HEK293T (cell line): ENCODE measurements around the gene PDZK1IP1.

ENCODE experiments used
- CTCF ChIA-PET: fragments of 350-600 bp; formaldehyde crosslinking; extraction: SDS; loops from one replicate; lab custom pipeline; 2021; ENCODE audit warnings: antibody characterized with exemption, inconsistent platforms; lab: Yijun Ruan, JAX
- POLR2A ChIA-PET: fragments of 350-600 bp; formaldehyde crosslinking; extraction: SDS; loops from one replicate; lab custom pipeline; 2020; ENCODE audit warnings: antibody characterized with exemption, inconsistent platforms; lab: Yijun Ruan, JAX
- DNase-seq: peaks from one replicate; pipeline ENCODE4 v3.0.0; 2012; ENCODE audit warnings: mixed read lengths; ENCODE audit errors: extremely low spot score
- ARNT ChIP-seq: fragments of 450-650 bp; IDR thresholded peaks from 2 replicates; pipeline ENCODE4 v1.6.1; 2017; ENCODE audit warnings: mild to moderate bottlenecking
- BHLHE40 ChIP-seq: fragments of 450-650 bp; IDR thresholded peaks from 2 replicates; pipeline ENCODE4 v1.6.1; 2016; ENCODE audit warnings: mild to moderate bottlenecking, moderate library complexity, borderline replicate concordance
- CTBP1 ChIP-seq: fragments of 450-650 bp; IDR thresholded peaks from 2 replicates; pipeline ENCODE4 v1.6.1; 2016; ENCODE audit warnings: borderline replicate concordance
- ELF4 ChIP-seq: fragments of 450-650 bp; IDR thresholded peaks from 2 replicates; pipeline ENCODE4 v1.6.1; 2017; ENCODE audit warnings: antibody characterized with exemption
- FOXA1 ChIP-seq: fragments of 450-650 bp; IDR thresholded peaks from 2 replicates; pipeline ENCODE4 v1.6.1; 2016; ENCODE audit warnings: mild to moderate bottlenecking
- FOXK2 ChIP-seq: fragments of 450-650 bp; IDR thresholded peaks from 2 replicates; pipeline ENCODE4 v1.6.1; 2016; ENCODE audit warnings: mild to moderate bottlenecking
- FOXM1 ChIP-seq: fragments of 450-650 bp; IDR thresholded peaks from 2 replicates; pipeline ENCODE4 v1.6.1; 2017; ENCODE audit warnings: mild to moderate bottlenecking, borderline replicate concordance
- HDGF ChIP-seq: fragments of 450-650 bp; IDR thresholded peaks from 2 replicates; pipeline ENCODE4 v1.6.1; 2017; ENCODE audit warnings: antibody characterized with exemption, borderline replicate concordance
- L3MBTL2 ChIP-seq: fragments of 450-650 bp; conservative IDR thresholded peaks from 2 replicates; pipeline ENCODE4 v1.6.1; 2016; ENCODE audit warnings: mild to moderate bottlenecking
- LEF1 ChIP-seq: fragments of 450-650 bp; IDR thresholded peaks from 2 replicates; pipeline ENCODE4 v1.6.1; 2017; ENCODE audit warnings: mild to moderate bottlenecking, borderline replicate concordance
- NFRKB ChIP-seq: fragments of 450-650 bp; IDR thresholded peaks from 2 replicates; pipeline ENCODE4 v1.6.1; 2016; ENCODE audit warnings: mild to moderate bottlenecking, moderate library complexity
- SP1 ChIP-seq: fragments of 450-650 bp; IDR thresholded peaks from 2 replicates; pipeline ENCODE4 v1.6.1; 2017
- SUZ12 ChIP-seq: fragments of 450-650 bp; IDR thresholded peaks from 2 replicates; pipeline ENCODE4 v1.6.1; 2016; ENCODE audit warnings: mild to moderate bottlenecking
- TARDBP ChIP-seq: fragments of 450-650 bp; IDR thresholded peaks from 2 replicates; pipeline ENCODE4 v1.6.1; 2016
- ZNF384 ChIP-seq: fragments of 450-650 bp; IDR thresholded peaks from 2 replicates; pipeline ENCODE4 v1.6.1; 2016
- TF ChIP-seq, protein P1 (sequence below): fragments of 450-650 bp; IDR thresholded peaks from 2 replicates; pipeline ENCODE4 v1.6.1; 2016

PDZK1IP1 gene

DNA sequence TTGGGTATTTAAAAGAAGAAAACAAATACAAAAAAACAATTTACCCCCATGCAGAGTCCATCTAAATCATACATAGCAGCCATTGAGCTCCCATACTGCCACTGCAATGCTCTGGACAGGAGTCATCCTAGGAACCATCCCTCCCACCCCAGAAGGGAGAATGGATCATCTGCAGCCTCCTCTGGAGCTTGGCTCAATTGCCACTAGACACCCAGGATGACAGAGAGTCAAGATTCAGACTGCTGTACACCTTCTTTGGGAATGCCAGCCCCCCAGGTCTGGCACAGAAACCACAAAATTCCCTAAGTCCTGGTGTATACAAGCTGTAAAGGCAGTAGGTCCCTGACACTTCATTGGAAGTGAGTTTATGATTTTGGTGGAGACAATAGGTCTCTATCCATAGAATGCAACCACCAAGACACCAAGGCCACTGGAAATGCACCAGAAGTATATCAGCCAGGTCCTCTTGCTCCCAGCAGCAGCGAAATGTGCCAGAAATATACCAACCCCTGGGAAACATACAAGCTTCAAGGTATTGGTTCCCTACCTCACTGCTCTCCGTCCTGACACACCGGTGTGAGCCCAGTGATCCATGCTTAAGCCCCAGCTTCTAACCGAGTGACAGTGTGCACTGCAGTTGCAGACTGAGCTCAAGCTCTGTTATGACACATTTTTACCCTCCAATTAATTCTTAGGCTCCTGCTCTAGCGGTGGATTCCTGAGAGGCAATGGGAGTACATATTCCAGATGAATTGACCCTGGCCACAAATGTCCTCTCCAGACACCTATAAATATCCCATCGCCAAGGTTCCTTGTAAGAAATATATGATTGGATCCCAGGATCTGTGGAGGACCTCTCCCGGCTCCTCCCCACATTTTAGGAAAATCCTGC lies 37.8 kb upstream of the PDZK1IP1 start:
- TF ChIP-seq CTBP1 = no peak
- no peak for TF ChIP-seq BHLHE40
- no peak for TF ChIP-seq FOXM1
- TF ChIP-seq SP1 = no peak
- no peak for TF ChIP-seq SUZ12
- TF ChIP-seq, protein P1, sequence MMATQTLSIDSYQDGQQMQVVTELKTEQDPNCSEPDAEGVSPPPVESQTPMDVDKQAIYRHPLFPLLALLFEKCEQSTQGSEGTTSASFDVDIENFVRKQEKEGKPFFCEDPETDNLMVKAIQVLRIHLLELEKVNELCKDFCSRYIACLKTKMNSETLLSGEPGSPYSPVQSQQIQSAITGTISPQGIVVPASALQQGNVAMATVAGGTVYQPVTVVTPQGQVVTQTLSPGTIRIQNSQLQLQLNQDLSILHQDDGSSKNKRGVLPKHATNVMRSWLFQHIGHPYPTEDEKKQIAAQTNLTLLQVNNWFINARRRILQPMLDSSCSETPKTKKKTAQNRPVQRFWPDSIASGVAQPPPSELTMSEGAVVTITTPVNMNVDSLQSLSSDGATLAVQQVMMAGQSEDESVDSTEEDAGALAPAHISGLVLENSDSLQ = no peak
- no peak for TF ChIP-seq FOXA1
- no peak for TF ChIP-seq HDGF
- TF ChIP-seq ZNF384 = no peak
- no peak for TF ChIP-seq FOXK2
- no peak for TF ChIP-seq NFRKB
- TF ChIP-seq TARDBP = no peak
- TF ChIP-seq LEF1 = no peak
- TF ChIP-seq L3MBTL2 = no peak
- TF ChIP-seq ARNT = no peak
- TF ChIP-seq ELF4 = no peak
- ChIA-PET CTCF (interaction anchor here (1.3 kb wide), 1 partner anchor 34 kb away, joined by 3 read pairs; no protein-coding TSS in a partner anchor), POLR2A (interaction anchor here (0.6 to 1.3 kb wide), 2 partner anchors 106 to 1939 kb away, joined by 3 read pairs; partner anchors contain the start of gene CMPK1)
- DNase-seq = no peak

DNA sequence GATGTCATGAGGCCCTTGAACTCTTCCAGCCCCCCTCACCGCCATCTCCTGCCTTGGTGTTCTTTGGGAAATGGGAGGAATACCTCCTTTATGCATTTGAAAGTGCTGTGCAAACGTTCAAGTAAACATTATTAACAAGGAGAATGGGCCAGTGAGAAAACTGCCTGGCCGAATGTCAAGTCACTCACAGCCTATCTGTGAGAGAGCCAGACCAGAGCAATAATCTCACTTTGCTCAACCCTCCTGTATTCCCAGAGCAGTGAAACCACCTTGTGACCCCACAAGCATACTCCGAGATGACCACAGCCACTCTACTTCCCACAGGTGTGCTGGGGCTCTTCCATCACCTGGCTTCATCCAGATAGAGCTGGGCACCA lies 37.0 kb upstream of the PDZK1IP1 start:
- DNase-seq = no peak
- POLR2A ChIA-PET = interaction anchor here (1.3 kb wide), 1 partner anchor 107 kb away, joined by 3 read pairs; the partner anchor contains the start of gene CMPK1
- no peak for TF ChIP-seq ZNF384
- no peak for TF ChIP-seq SUZ12
- TF ChIP-seq L3MBTL2 = no peak
- no peak for TF ChIP-seq ELF4
- no peak for TF ChIP-seq FOXM1
- CTCF ChIA-PET = interaction anchor here (1.3 kb wide), 1 partner anchor 34 kb away, joined by 3 read pairs; no protein-coding TSS in a partner anchor

DNA sequence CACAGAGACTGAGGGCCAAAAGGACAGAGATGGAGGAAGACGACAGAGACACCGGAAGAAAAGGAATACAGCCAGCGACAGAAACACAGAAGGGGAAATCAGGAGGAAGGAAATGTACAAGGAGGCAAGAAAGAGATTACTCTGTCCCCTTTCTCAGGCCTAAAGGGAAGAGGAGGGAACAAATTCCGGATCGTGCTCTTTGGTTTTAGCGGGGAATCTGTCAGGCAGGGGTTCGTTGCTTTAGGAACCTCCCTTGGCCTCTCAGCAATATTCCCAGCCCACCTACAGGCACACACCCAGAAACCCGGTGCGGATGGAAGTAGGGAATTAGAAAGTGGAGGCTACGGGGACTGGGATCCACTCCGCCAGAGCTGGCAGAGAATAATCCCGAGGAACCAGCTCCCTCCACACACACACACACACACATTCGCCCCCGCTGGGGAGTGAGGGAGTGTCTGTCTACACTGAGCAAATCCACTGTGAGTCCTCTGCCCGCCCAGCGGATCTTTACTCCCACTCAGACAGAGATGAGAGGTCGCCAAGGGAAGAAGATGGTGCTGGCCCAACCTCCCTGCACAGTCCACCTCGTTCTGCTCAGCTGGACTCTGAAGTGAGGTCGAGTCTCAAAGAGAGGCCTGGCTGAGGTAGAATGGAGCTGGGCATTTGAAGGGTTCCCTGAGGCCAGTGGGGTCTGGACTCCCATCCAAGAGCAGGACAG lies 36.4 kb upstream of the PDZK1IP1 start:
- POLR2A ChIA-PET = no interaction called here
- DNase-seq = no peak
- CTCF ChIA-PET = interaction anchor here (1.3 kb wide), 1 partner anchor 33 kb away, joined by 3 read pairs; no protein-coding TSS in a partner anchor
- TF ChIP-seq NFRKB (no peak), CTBP1 (no peak), L3MBTL2 (no peak), SUZ12 (no peak), ARNT (no peak), BHLHE40 (no peak), LEF1 (no peak), ELF4 (no peak), FOXM1 (no peak), ZNF384 (no peak), FOXA1 (no peak), TARDBP (no peak)

DNA sequence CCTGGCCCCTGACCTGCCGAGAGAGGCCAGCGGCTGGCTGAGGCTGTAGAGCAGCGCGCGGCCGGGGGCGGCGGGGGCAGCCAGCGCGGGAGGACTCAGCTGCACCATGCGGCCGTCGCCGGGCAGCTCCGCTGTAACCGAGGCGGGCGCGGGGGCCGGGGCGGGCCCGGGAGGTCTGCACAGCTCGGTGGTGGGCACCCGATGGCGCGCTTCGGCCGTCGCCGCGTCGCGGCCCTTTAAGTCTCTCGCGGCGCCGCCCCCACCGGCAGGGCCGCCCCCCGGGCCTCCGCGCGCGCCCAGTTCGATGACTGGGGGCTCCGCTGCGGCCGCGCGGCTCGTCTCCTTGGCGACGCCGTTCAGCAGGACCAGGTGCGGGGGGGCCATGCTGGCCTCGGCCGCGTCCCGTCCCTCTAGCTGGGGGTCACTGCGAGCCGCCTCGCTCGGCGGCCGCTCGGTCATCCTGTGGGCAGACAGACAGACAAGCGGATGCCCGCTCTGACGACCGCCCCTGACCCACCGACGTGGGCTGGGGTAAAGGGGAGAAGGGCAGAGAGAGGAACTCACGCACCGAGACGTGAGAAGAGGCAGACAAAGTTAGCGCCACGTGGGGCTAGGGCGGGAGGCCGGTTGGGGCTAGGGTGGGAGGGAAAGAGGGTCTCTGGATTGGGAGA lies 35.7 kb upstream of the PDZK1IP1 start:
- no peak for DNase-seq
- TF ChIP-seq BHLHE40 = no peak
- TF ChIP-seq HDGF = no peak
- TF ChIP-seq FOXM1 = no peak
- TF ChIP-seq ELF4 = no peak
- TF ChIP-seq TARDBP = no peak
- no peak for TF ChIP-seq L3MBTL2
- no peak for TF ChIP-seq FOXK2
- ChIA-PET CTCF (no interaction called here), POLR2A (no interaction called here)

DNA sequence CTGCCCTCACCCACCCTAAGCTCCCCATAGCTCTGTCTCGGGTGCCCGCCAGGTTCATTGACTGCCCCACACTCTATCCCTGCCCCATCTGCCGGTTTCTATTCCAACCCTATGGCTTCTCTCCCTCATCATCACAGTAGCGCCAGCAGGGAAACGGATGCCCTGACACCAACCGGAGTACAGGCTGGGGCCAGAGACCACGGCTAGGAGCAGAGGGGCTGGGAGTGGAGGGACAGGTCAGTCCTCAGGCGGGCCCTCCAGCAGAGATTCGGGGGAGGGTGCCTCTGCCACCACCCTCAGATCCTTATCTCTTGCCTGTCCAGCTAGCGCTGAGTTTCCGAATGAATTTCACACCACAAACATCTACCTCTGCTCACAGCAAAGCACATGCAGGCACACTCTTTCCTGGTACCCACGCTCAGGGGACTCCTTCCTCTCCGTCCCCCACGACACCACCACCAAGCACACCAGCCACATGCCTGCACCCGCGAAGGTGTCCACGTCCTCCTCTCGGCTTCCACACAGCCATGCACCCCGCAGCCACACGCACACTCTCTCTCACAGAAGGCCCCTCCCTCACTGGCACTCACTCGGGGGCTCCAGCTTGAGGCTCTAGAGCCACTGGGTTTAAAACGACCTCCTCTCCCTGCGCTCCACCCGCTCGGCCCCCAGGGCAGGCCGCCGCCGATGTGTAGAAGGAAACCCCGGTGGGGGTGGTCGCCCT lies 35.0 kb upstream of the PDZK1IP1 start:
- POLR2A ChIA-PET = no interaction called here
- no peak; the same call in 1 of the 2 replicates for TF ChIP-seq L3MBTL2
- TF ChIP-seq ZNF384 = no peak
- TF ChIP-seq LEF1 = no peak
- no peak for TF ChIP-seq SUZ12
- TF ChIP-seq CTBP1 = no peak
- no peak for DNase-seq
- CTCF ChIA-PET = no interaction called here

DNA sequence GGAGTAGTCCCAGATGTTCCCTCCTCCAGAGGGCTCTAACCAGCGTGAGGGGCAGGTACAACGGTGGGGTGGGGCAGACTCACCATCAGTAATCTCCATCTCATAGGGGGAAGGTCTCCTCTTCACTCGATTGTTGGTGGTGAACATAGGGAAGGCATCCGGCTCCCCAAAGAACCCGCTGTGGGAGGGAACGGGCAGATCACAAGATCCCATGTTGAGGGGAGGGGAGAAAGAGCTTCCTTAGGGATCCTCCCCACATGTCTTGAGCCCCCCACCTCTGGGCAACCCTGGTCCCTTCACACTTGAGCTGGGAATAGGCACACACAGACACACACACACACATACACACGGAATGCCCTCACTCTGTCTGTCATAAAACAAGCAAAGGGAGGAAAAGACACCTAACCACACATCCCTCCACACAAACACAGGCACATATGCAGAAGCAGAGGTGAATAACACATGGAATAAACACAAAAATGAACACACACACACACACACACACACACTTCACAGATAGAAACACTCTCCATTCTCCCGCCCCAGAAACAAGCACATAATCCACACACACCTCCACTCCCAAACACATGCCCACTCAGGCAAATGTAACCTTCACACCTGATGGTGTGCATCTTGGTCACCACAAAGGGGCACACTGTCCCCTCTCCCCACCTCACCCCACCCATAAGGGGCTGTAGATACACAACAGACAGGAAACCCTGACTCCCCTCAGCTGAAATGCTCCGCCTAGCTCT lies 34.3 kb upstream of the PDZK1IP1 start:
- DNase-seq = no peak
- TF ChIP-seq SUZ12 (no peak), L3MBTL2 (no peak), SP1 (no peak), FOXM1 (no peak), CTBP1 (no peak), LEF1 (no peak), BHLHE40 (no peak)
- POLR2A ChIA-PET = no interaction called here
- CTCF ChIA-PET = no interaction called here
